HG02588 (cell line): Measurements from ENCODE around the gene FSHB.
"Not testable (repeated sequence)": the region's sequence is repeated elsewhere in the genome, so short reads cannot be mapped to it uniquely, and the experiment has no call there.

Experiments used
- ATAC-seq: cut with Tn5 transposase; IDR thresholded peaks from one replicate; pipeline ENCODE4 v1.9.1; 2021; ENCODE audit warnings: mild to moderate bottlenecking, moderate library complexity; ENCODE audit not compliant: unreplicated experiment

Gene FSHB

DNA sequence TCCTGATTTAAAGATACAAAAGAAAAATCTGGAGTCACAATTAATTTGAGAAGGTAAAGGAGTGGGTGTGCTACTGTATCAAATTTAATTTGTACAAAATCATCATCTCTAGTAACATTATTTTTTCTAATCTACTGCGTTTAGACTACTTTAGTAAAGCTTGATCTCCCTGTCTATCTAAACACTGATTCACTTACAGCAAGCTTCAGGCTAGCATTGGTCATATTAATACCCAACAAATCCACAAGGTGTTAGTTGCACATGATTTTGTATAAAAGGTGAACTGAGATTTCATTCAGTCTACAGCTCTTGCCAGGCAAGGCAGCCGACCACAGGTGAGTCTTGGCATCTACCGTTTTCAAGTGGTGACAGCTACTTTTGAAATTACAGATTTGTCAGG lies at the start of gene FSHB:
FSHB (plus strand) TSS at position 301 of the 400 bp plus-strand sequence. CDS start 889 bp downstream, outside the sequence.
- no peak for ATAC-seq

DNA sequence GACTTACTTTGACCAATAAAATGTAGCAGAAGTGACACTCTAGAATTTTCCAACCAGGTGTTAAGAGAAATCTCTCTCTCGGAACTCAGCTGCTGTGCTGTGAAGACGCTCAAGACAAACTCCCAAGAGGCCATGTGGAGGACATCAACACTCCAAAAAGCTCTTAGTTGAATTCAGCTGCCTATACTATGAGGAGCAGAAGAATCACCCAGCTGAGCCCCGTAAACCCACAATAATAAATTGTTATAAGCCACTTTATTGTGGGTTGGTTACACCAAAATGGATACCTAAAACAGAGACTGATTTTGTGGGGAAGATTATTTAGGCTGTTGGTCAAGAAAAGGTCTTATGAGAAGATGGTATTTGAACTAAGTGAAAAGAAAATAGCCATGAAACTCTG lies 44.1 kb upstream of the FSHB start:
- no peak for ATAC-seq

DNA sequence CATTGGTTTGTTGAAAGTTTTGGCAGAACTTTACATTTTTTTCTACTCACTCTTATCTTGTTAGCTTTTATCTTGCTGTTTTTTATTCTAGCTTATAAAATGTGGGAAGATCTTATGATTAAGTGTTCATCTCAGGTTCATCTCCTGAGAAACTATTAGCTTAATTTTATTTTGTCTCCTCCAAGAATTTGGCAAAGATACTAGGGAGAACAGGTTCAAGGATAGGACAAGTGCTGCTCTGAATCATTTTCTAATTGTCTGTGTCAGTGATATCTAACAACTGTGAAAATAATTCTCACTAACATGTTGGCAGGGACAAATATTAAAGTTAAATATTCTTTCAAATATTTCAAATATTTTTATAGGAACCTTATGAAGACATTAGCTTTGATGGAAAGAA lies 38.2 kb upstream of the FSHB start:
- no peak for ATAC-seq

DNA sequence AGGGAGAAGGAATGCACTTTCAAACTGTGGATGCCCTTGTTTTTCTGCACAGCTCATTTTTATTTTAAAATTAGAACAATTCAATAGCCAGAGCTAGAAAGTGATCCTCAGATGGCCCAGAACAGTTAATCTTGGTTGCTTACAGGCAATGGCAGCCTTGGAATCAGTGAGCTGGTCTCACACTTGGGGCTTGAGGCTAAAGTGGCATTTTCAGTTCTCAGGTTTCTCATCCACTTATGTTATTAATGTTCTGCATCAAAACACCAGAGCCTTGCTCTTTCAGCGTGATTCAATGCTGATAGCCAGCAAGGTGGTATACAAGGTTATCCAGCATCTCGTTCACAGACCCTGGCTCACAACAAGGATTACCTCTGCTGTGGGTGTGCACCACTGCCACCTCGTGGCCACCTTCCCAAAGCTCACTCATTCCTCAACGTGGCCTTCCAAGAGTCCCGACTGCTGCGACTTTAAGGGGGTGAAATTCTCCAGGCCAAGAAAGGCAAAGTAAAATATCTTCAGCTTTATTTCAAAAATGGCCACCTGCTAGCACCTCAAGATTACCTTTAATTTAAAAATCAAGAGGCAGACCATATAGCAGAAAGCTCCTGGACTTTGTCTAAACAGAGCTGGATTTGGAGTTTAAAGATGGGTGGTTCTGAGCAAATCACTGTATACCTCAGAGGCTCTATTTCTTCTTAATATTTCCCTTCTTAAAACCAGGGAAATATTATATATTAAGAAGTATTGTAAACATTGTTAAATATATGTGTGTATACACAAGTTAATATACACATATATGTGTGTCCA lies 34.2 kb upstream of the FSHB start:
- ATAC-seq, result peak; percentile 92

DNA sequence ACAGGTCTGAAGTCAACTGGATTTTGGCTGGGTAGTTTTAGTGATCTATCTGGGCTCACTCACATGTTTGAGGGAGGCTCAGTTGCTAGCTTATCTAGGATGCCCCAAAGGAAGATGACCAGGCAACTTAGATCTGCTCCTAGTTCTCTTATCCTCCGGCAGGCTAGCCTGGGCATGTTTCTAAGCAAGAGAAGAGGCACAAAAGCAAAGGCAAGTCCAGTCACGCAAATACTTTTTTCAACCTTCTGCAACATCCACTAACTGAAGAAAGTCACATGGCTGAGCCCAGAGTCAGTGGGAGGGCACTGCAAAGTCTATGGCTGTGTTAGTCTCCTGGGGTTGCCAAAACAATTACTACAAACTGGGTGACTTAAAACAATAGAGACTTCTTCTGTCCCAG lies 32.9 kb upstream of the FSHB start:
- no peak for ATAC-seq

DNA sequence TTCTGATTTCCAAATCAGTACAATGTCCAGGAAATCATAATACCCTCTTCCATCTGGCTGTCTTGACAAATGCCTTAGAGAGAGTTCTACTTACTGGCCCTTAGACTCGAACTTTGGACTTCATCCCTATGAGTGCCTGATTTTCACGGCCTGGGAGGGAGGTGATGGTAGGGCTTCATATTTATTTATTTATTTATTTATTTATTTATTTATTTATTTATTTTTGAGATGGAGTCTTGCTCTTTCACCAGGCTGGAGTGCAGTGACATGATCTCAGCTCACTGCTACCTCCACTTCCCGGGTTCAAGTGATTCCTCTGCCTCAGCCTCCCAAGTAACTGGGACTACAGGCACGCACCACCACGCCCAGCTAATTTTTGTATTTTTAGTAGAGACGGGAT lies 27.8 kb upstream of the FSHB start:
- ATAC-seq, result not testable (repeated sequence)

DNA sequence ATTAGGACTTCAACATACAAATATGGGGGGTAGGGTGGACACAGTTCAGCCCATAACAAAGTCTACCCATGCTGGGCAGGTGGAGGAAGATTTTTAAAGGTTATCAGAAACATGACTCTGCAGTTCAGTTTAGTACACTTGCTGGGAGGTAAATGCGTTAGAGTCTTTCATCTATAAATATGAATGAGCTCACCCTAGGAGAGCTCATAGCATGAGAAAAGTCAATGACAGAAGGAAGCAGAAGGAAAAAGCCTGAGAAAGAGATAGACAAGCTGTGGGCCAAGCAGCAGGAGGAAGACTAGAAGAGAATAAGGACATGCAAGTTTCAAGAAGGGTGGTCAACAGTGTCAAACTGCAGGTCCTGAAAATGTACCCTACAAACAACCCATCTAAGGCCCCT lies 27.0 kb upstream of the FSHB start:
- ATAC-seq, result no peak

DNA sequence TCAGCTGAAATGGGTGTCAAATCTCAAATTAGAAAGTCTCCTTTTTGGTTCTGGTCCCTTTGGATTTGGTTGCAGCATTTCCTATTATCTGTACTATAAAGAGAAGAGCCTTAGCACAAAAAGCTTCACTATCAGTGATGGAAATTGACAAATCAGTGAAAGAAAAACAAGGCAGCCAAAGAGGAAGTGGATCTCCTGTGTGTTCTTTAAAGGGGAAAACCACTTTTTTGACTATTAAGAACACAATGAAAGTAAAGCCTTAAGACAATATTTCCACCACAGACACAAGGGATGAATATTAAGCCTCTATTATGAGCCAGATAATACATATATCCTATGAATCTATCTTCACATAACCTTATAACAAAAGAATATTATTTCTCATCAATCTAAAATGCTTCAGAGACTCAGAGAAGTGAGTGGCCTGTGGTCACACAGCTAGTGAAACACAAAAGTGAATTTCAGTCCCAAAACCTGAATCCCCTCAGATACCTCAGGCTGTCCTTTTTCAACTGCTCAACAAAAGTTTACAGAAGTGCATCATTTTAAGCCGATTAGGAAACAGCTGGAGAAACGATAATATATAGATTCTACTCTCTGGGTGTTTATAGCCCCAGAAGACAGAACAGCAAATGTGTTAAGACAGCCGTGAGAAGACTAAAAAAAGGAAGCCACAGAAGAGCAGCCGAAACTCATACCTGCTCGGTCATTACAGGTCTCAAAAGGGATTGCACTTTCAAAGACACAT lies 24.4 kb upstream of the FSHB start:
- ATAC-seq, result peak; percentile 89

DNA sequence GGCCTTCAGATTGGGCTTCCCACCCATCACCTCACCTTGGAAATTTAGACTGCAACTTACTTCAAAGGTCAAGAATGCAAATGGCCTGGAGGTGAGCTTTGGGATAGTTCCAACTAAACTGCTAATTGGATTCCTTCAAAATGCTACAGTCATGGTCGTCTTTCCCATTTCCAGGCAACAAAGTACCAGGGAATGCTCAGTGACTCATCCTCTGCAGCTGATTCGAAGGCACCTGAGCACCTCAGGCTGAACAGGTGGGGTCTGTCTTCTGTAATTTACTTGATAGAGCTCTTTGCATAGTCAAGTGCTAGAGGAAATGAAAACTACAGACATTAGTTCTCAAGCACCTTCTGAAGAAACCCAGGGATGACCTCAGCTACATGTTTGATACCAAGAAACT lies 20.5 kb upstream of the FSHB start:
- ATAC-seq, result no peak

DNA sequence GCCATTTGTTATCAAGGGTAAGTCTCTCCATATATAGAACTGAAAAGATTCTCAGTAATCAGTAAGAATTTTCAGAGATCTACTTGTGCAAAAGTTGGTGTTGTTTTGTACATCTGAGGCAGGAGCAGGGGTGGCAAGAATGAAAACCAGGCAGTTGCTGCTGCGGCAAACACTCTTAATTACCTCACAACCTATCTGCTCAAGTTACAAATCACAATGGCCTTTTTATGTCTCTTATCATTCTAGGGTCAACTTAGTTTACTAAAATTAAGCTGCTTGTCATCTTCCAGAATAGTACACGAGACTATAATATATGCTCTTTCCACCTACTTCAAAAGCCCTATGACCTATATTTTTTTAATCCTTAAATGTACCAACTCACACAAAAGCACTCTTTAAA lies 14.3 kb upstream of the FSHB start:
- no peak for ATAC-seq

DNA sequence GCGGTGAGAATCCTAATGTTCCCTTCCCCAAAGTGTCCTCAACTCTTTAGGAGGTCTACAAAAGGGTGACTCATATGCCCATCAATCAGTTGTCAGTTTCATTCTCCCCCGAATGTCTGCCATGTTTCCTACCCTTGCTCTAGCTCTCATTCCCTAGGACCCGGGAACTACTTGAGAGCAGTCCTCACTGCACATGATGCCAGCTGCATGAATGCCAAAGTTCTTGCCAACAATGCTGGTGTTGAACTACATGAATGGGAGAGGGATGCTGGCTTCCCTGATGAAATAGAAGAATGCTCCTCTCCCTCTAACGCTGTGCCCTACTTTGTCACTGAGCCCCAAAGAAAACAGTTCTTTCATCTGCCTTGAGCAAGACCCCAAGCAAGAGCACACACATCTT lies 12.5 kb upstream of the FSHB start:
- no peak for ATAC-seq

DNA sequence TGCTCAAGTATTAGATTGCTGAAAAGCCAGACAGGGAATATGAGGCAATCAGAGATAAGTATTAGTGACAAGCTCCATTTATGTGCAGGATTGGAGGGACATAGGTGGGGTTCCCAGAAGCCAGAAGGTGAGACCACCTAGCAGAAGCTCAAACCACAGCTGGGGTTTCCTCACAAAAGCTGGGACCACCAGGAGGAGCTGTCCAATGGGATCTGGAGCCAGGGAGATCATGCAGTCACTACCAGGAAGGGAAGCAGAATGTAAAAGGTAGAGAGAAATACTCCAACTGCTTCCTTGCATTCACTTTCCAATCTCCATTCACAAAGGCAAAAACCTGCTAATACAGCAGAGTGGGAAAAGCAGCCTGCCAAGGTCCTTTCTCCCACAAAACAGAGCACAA lies 5.2 kb upstream of the FSHB start:
- no peak for ATAC-seq

DNA sequence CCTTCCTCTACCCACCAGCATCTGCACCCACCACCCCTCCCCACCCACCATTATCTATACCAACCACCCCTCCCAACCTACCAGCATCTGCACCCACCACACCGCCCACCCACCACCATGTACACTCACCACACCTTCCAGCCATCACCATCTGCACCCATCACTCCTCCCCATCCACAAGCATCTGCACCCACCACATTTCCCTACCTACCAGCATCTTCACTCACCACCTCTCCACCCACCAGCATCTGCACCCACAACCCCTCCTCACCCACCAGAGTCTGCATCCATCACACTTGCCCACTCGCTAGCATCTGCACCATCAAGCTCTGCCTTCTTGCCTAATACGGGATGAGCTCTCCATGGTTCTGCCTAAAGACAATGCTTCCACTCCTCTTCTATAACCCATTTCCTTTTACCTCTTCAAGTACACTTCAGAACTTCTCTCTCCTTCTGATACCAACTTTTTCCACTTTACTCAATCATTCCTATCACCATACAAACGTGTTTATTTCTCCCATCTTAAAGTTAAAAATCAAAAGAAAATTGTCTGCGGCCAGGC lies 2.4 kb upstream of the FSHB start:
- no peak for ATAC-seq

DNA sequence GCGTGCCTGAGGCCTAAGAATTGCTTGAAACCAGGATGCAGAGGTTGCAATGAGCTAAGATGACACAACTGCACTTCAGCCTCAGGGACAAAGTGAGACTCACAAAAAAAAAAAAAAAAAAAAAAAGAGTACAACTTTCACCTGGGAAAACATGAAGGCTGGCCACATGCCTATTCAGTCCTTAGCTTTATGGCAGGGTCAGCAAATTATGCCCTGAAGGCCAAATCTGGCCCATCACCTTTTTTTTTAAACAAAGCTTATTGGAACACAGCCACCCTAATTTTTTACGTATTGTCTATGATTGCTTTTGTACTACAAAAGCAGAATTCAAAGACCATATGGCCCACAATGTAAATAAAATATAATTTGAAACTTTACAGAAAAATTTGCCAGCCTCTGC lies 8.2 kb downstream of the FSHB start:
- ATAC-seq, result no peak

DNA sequence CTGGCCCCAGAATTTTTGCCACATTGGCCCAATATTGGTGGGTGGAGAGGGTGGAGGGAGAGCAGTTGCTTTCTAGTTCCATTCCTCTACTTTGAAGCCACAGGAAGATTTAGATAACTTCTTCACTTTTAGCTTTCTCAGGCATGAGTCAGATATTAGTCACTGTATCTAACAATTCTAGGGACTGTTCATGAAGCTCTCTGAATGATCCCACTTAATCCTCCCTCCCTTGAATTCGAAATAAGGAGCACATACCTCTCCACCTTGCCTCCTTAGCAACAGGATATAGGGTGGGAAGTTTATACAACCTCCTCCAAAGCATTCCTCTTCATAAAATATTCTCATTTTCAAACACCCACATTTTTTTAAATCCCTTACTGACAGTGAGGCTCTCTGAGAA lies 13.5 kb downstream of the FSHB start:
- no peak for ATAC-seq

DNA sequence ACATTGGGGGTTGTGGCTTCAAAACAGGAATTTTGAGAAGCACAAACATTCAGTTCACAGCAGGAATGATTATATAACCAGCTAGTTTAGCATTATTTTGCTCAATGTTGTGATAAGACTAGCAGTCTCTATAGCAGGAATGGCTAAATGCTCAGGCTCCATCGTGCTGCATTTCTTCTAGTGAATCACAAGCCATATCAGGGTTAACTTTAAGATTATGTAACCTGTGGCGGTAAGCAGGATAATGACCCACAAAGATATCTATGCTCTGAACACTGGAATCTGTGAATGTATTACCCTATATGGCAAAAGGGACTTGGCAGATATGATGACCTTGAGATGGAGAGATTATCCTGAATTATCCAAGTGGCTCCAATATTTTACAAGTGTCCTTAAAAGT lies 14.8 kb downstream of the FSHB start:
- no peak for ATAC-seq

DNA sequence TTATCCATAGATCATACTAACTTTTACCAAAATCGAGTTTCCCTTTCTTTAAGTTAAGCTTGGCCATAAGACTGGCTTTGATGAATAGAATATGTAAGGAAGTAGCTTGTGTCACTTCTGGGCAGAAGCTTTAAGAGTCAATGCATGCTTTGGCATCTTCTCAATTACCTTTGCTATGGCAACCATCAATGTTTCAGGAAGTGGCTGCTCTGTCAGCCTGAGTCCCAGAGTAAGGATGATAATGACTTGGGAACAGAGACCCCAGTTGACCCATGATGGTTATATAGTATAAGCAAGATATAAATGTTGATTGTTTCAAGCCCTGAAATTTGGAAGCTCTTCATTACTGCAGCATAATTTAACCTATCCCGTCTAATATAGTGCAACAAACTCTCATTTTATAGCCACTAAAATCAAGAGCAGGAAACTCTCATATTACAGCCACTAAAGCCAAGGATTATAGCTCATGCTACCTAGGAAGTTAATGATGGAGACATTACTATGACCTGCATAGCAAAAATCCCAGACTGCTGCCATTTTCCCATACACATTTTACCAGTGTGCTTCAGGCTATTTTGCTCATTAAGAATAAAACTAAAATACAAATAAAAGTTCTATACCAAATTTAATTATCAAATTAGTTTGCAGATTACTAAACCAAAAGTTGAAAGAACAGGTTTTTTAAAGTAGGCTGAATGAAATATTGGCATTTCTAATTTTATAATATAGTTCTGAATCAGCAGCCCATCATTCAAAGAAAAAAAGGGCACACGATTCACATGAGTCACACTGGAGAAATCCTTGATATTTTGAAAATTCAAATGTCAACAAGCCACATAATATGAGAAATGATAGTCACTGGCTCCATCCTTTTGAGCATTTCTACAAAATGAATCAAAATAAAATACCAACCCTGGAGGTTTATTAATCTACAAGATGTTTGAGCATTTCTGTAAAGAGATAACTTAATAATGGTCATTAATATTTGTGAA lies 23.8 kb downstream of the FSHB start:
- ATAC-seq, result no peak

DNA sequence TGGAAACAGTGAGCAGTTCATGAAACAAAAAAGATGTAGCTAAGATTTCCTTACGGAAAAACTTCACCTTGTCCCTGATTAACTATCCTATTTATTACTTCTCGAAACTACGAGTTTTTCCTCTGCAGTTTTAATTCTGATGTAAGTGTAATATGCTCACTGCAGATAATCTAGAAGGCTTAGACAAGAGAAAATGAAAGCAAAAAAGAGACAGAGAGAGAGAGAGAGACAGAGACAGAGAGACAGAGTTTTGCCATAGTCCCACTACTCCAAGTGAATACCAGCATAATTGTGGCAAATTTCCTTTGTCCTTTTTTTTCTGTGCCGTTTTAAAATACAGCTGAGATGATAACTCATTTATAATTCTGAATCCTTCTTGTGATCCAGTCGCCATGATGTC lies 24.8 kb downstream of the FSHB start:
- no peak for ATAC-seq

DNA sequence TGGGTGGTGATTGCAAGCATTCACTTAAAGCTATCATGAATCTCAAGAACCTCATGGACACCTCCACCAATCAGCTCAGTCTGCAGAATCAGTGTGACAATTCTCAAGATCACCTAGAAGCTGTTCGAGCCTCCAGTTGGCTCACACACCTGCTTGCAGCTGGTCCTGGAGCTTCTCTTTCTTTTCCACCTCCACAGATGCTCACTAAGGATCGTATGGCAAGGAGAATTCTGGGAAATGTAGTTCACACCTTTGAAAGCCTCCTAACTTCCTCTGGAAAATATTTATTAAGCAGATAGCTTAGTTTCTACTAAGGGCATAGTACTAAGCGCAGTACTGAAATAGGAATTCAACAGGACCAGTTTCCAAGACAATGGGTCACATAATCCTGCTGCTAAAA lies 26.2 kb downstream of the FSHB start:
- no peak for ATAC-seq

DNA sequence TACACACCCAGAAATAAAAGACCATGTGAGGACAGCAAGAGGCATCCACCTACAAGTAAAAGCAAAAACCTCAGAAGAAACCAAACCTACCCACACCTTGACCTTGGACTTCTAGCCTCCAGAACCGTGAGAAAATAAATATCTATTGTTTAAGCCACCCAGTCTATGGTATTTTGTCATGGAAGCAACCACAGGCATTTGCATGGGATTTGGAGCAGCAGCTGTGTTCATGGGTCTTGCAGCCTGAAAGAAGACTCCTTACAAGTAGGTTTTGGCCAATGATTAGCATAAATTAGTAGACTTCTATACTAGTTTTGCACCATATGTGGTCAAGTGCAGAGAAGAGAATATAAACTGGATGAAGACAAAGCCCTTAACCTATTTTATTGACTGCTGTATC lies 27.9 kb downstream of the FSHB start:
- no peak for ATAC-seq

DNA sequence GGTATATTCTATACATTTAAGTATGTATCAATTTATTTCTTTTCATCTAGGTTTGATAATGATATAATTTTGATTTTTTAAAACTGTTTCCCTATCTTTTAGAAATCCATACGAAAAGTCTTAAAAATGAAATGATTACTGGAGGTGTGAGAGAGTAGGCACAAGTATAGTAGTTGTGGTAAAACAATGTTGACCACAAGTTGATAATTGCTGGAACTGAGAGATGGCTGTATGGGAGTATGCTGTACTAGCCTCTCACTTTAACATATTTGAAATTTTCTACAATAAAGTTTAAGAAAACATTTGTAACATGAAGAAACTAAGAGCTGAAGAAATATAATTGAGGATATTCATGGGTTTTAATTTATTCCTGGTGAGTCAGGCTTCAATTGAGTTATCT lies 30.0 kb downstream of the FSHB start:
- peak; percentile 82 for ATAC-seq
